ENCODE measurements around the gene MYOZ1.
"Not testable (repeated sequence)": the region's sequence is repeated elsewhere in the genome, so short reads cannot be mapped to it uniquely, and the experiment has no call there.

The MYOZ1 gene, protein sequence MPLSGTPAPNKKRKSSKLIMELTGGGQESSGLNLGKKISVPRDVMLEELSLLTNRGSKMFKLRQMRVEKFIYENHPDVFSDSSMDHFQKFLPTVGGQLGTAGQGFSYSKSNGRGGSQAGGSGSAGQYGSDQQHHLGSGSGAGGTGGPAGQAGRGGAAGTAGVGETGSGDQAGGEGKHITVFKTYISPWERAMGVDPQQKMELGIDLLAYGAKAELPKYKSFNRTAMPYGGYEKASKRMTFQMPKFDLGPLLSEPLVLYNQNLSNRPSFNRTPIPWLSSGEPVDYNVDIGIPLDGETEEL

DNA sequence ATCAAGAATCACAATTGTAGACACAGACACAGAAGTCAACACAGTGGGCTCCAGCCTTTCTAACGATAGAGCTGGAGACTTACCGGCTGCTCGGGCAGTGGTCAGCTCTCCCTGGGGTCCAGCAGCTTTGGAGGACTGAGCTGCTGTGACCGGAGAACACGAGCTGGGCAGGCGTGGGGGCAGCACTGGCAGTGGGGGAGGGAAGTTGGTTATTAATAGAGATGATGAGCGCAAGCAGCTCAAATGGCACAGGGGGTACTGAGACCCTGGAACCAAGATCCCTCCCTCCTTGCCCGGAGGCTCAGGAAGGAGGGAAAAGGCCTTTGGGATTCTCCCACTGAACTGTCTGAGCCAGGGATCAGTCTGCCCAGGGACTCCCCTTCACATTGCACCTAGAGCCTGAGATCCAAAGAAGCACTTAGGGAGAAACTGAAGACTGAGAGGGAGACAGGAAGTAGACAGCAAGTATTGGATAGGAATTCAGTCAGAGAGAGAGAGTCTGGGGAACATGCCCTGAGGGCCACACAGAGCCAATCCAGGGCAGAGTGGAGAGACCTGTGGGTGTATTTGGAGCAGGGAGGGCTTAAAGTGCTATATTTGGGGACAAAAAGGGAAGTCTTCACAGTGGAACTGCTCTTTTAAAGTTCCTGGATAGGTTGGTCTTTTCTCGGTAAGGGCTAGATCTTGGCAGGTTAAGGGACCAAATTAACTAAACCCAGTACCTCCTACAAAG is at the start of gene MYOZ1:
Gene MYOZ1, minus strand, starts transcription at position 147 of the 733 bp plus-strand sequence. CDS start 1,457 bp downstream, outside the sequence.
- DNase-seq (ENCODE audit: low read depth): no peak

DNA sequence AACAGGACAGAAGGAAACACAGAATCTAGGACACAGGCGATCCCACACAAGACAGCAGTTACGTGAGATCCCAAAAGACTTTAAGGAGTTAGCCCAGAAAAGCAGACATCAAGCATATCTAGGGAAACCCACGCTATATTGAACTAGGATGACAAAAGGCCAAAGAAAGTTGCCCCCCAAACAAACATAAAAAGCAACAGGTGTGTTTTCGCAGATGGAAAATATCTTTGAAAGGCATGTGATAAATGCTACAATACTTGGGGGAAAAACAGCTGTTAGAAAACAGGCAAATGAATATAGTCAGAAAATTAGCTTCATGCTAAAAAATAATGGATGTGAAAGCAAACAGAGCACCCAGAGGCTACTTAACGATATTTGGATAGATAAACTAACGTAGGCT is 49.5 kb upstream of the MYOZ1 start:
- DNase-seq (ENCODE audit: low read depth): not testable (repeated sequence)

DNA sequence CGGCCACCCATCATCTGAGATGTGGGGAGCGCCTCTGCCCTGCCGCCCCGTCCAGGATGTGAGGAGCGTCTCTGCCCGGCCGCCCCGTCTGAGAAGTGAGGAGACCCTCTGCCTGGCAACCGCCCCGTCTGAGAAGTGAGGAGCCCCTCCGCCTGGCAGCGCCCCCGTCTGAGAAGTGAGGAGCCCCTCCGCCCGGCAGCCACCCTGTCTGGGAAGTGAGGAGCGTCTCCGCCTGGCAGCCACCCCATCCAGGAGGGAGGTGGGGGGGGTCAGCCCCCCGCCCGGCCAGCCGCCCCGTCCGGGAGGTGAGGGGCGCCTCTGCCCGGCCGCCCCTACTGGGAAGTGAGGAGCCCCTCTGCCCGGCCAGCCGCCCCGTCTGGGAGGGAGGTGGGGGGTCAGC is 48.3 kb upstream of the MYOZ1 start:
- not testable (repeated sequence) for DNase-seq (ENCODE audit: low read depth)

DNA sequence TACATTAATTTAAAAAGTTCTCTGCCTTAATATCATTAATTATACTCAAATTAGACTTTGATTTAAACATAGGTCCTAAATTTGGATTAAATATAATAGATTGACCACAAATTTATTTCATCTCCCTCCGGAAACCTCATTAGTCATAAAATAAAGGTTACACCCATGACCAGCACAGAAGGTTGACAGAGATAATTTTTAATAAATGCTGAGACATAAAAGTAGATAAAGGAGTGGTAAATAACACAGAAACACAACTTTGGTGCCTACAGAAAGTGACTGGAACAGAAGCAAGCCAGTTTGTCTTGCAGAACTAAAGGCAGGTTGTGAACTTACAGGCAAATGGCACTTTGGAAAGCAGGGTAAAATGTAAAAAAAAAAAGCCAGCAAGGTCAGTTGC is 46.4 kb upstream of the MYOZ1 start:
- not testable (repeated sequence) for DNase-seq (ENCODE audit: low read depth)

DNA sequence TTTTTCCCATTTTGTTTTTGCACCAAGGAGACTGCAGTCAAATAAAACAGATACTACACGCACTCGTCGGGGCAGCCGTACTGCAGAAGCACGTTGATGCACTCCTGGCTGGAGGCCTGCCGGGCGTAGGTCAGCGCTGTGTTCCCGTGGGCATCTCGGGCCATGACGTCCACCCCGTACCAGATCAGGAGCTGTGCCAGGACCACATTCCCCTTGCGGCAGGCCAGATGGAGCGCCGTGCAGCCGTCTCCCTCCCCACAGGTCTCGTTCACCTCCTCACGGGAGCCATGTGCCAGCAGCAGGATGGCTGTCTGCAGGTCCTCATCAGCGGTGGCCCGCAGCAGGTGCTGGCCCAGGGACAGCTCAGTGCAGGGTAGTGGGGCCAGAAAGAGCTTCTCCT is 33.3 kb upstream of the MYOZ1 start:
- DNase-seq (ENCODE audit: low read depth): not testable (repeated sequence)

DNA sequence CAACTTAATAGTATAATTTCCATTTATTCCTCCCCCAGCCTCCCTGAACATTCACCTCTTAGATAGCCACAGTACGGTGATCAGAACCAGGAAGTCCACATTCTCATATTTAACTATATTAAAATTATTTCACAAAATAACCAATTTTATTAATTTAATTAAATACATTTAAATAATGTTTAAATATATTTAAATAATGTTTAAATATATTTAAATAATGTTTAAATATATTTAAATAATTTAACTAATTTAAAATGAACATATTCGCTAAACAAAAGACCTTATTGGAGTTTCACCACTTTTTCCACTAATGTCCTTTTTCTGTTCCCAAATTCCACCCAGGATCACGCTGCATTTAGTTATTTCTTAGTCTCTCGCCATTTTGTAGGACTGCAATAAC is 27.1 kb upstream of the MYOZ1 start:
- DNase-seq (ENCODE audit: low read depth): not testable (repeated sequence)

DNA sequence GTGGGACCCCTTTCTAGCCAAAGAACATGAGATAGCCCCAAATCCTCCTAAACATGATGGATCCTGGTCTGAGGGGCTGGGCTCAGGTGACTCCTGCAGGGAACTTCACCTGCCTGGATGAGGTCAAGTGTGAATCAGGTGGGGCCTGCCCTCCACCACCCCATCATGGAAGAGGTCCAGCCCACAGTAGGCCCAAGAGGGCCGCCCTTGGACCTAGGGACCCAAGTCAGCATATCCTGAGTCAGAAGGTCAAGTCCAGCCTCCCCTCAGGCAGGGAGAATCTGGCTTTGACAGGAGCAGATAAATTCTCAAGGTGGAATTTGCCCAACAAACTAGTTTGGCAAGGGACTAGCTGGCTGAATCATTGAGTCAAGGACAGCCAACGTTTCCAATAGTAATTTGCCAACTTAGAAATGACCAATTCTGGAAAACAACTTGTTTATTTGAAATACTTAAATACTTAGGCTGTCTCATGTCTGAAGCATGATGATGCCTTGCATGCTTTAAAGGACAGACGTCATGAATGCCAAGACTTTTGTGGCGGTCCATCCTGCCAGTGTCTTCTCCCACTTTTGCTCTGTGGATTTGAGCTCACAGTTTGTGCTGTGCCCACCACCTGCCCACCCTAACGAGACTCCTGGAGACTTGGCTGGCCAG is 25.0 kb upstream of the MYOZ1 start:
- DNase-seq (ENCODE audit: low read depth): not testable (repeated sequence)

DNA sequence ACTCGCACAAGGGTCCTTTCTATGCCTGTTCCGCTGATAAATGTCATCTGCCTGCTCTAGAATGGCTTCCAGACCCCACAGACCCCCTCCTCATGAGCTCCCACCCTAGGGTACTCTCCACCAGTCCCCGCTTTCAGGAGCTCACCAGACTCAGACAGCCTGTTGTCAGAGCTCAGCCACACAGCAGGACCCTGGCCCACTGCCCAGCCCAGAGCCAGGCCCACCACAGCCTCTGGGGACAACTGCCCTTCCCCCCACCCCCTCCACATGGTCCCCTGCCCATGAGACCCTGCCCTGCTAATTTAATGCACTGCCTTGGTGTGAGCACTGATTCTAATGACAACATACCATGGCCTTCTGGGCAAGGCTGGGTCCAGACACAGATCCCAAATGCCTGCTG is 24.3 kb upstream of the MYOZ1 start:
- not testable (repeated sequence) for DNase-seq (ENCODE audit: low read depth)

DNA sequence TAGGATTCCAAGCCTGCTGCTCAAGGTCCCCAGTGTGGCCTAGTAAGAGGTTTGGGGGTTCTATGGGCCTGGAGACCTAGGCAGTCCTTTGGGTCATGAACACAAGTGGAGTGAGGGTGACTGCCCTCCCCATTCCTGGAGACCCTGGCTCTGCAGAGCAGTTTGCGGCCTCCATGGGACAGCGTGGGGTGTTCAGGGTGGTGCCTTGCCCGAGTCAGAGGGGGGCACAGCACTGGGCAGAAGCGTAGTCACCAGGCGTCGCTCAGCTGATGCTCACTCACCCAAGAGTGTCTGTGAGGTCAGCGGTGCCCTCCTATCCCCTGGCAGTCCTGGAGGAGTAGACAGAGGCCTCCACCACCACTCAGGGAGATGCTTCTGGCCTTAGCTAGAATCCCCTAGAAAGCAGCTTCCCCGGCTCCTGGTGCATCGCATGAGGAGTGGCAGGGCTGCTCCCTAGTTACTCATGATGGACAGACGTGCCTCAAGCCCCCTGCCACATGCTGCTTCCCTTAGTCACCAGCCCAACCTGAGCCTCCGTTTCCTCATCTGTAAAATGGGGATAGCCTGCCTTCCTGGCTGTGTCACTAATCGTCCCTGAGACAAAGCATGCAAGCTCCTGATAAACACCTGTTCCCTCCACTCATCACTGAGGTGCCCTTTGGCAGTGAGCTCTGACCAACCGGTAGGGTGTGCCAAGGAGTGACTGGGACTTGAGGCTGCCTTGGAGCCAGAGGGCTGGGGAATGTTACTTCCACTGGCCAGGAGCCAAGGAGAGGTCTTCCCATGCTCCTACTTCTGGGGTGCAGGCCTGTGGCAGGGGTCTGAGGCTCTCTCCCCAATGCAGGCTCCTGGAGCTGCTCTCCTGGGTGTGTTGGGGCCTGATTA is 23.1 kb upstream of the MYOZ1 start:
- not testable (repeated sequence) for DNase-seq (ENCODE audit: low read depth)

DNA sequence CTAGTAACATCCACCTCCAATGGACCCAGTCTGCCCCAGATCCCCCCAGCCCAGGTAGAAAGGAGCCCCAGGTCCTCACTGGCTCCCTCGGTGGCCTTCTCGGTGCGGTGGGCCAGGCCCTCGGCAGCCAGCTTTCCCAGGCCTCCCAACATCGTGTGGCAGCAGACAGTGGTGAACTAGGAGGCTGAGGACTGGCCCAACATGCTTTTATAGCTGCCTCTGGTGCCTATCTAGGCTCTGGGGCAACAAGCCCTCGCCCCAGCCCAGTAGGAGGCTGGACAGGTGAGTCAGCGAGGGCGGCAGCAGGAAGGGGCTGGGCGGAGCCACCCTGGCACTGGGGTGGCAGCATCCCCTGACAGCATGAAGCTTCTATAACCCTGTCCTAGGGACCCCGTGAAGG is 22.3 kb upstream of the MYOZ1 start:
- not testable (repeated sequence) for DNase-seq (ENCODE audit: low read depth)

DNA sequence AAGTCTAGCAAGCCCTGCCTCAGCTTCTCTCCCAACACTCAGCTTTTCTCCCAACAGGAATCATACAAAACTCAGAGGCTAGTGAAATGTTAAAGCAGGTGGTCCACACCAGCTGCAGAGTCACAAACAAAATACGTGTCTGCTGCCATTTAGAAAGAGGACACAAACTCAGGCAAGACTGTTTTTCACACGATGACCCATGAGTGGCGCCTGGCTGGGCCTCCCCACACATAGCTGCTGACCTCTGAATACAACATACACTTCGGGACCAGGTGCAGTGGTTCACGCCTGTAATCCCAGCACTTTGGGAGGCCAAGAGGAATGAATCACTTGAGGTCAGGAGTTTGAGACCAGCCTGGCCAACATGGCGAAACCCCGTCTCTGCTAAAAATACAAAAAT is 21.4 kb upstream of the MYOZ1 start:
- not testable (repeated sequence) for DNase-seq (ENCODE audit: low read depth)

DNA sequence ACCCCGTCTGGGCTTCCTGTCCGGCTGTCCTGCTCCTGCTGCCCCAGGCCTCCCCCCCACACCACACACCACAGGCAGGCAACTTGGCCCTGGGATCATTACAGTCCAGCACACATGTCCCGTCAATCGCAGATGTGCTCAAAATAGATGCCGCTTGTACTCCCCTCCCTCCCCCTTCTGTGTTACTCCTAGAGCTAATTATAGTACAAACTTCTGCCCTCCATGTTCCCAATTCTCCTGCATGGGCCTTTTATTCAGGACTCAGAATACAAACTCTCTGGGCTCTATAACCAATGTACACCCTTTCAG is 14.7 kb upstream of the MYOZ1 start, which contains the start of gene SYNPO2L:
Gene SYNPO2L, minus strand, starts transcription at position 40 of the 309 bp plus-strand sequence. CDS start 107 bp downstream, outside the sequence.
- DNase-seq (ENCODE audit: low read depth): no peak

DNA sequence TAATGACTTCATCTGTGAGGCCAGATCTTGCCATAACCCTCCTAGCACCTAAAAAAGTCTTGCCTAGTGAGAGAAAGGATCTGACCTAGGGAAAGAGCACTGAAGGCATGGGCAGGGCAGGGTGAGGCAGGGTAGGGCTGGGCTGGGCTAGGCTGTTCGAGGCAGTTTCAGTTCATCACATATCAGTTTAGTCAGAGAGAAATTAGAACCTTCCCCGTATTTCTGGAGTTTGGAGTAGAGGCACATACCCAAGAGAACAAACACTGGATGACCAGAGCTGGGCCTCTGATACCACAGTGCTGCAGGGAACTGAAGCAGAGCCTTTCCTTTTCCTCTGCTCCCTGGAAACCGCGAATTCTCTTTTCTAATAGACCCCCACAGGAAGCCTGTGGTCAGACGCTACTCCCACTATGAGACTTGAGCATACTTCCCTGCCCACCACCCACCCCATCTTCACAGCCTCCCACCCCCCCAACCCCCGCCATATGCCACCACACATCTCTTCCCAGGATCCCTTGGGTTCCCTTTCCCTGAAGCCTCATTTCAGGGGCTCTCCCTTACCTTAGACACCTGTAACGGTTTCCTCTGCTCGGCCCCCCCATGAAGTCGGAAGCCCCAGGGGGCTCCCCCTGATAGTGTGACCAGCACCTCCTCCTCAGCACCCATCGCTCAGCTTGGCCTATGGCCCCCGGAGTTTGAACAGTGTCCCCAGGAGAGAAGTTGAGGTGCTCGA is 14.1 kb upstream of the MYOZ1 start:
- DNase-seq (ENCODE audit: low read depth): no peak

DNA sequence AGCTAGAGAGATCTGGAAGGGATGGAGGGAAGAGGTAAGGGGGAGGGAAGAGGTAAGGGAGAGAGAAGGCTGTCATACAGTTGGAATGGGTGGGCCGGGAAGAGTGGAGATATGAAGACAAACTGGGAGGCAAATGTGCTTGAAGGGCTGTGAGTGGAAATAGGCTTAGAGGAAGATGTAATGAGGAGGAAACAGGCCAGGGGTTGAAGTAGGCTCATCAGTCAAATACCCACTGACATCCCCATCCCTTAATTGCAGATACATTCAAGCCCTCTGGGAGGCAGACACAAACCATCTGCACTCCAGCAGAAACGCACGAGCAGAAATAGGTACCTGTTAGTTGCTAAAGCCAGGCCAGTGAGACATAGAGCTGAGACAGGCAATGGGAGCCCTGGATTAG is 12.4 kb upstream of the MYOZ1 start:
- no peak for DNase-seq (ENCODE audit: low read depth)

DNA sequence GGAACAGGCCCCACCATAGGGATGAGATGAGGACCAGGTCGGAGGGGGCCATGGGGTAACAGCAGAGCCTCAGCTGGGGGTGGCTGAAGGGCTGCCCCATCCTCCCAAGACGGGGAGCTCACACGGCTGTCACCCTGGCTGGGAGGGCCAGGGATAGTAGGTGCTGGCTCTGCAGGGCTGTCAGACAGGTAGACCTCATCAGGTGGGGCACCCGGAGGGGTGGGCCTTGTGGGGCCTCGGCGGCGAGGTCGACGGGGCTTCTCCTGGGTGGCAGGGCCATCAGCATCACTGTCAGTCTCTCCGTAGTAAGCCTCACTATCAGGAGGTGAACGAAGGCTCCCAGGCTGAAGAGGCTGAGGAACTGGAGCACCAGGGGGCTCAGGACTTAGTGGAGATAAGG is 11.9 kb upstream of the MYOZ1 start:
- no peak for DNase-seq (ENCODE audit: low read depth)

DNA sequence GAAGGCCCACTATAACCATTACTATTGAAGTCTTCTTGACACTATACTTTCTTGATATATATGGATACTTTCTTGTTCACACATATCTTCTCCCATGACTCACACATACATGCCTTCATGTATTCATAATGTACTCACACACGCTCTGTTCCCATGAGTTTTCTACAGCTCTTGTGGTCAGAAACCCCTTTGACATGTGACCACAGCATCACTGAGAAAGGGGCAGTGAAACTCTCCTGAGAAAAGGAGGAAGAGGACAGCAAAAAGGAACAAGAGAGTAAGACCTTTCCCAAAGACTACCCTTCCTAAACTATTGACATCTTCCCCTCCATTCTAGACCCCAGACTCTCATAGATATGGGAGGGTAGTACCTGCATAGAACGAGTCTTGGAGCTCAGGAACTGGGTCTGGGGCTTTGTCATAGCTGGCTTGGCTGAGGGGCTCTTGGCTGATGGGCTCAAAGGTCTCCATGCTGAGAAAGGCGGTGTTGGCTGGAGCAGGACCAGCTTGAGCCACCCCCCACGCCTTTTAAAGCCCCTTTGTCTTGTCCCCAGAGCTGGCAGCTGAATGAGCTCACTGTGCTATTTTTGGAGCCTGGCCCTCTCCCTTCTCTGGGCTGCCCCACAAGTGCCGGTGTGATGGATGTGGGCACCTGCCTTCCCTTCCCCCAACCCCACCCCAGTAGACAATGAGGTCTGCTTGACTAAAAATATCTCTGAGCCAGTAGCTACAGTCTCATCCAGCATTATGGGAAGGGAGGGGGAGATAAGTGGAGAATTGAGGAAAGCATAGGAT is 9.5 kb upstream of the MYOZ1 start:
- no peak for DNase-seq (ENCODE audit: low read depth)

DNA sequence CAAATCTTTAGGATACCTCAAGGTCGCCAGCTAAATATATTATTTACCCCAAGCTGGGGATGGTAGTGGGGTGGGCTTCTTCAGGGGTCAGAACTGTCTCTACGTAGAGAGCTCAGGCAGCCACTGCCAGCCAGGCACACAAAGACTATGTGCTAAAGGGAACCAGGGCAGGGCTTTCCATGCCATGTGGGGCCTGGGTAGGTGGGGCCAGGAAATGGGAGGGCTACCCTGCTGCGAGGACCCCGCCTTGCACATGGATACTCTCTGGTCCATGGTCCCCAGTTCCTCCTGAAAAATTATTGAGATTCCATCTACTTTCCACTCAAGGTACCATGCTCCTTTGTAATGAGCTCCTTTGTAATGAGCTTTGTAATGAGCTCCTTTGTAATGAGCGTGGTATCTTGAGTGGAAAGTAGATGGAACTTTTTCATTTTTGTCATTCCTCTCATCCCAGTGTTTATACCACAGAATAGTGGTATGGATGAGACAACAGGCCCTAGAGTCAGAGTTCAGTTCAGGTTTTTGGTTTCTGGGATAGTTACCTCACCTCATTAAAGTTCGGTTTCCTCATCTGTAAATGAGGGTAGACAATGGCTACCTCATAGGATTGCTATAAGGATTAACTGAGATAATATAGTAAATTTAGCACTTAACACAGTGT is 8.7 kb upstream of the MYOZ1 start:
- no peak for DNase-seq (ENCODE audit: low read depth)

DNA sequence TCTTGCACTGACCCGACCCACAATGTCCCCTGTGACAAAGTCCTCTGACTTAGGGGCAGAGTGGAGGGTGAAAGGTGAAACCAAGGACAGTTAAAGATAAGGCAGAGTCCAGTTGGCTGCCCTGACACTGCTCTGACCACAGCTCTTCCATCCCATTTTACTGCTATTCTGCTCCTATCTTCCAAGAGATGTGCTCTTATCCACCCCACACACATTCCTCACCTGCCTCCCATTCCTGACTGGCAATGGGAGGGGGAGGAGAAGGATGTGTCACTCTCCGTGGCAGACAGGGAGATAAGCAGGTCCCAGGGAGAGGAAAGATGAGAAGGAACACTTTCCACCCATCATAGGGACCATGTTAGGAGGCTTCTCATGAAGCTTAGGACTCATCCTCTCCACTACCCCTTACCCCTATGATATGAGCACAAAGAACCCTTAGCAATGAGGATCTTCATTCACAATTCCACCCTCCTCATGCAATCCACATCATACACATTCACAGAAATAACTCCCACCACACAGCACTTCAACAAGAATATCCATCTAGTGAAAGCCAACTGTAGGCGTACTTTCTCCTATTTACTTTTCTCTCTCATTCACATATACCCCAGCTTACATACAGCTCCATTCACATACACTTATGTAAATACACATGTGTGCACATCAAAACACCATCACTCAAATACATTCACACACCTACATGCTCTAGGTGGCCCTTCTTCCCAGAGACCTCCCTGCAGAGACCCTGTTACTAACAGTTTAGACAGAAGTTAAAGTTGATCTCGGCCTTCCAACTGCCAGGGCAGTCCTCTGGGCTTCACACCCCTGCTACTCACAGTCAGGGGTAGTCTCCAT is 7.9 kb upstream of the MYOZ1 start:
- no peak for DNase-seq (ENCODE audit: low read depth)

Measured in stimulated activated CD8-positive, alpha-beta memory T cell treated with anti-CD3 and anti-CD28 coated beads, Interleukin-15, amount 100 ng/mL, for 24 hours (primary cell).